ENCODE measurements around the gene TRMU.

DNA sequence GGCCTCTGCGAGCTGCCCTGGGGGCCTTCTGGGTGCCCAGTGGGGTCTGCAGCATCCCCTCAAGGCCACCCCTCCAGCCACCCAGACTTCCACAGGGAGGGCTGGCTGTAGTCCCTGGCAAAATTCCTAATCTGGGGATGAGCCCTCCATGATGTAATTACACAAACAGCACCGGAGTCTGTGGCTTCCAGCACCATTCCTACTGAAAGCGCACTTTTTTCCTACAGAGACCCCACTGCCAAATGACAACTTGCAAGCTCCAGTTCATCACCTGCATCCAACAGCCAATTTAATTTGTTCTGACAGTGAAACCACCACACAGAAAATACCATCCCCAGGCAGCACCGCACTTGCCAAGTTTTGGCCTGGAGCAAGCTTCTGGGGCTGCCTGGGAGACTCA, 70.4 kb downstream of the TRMU start:
- TF ChIP-seq, protein P1, sequence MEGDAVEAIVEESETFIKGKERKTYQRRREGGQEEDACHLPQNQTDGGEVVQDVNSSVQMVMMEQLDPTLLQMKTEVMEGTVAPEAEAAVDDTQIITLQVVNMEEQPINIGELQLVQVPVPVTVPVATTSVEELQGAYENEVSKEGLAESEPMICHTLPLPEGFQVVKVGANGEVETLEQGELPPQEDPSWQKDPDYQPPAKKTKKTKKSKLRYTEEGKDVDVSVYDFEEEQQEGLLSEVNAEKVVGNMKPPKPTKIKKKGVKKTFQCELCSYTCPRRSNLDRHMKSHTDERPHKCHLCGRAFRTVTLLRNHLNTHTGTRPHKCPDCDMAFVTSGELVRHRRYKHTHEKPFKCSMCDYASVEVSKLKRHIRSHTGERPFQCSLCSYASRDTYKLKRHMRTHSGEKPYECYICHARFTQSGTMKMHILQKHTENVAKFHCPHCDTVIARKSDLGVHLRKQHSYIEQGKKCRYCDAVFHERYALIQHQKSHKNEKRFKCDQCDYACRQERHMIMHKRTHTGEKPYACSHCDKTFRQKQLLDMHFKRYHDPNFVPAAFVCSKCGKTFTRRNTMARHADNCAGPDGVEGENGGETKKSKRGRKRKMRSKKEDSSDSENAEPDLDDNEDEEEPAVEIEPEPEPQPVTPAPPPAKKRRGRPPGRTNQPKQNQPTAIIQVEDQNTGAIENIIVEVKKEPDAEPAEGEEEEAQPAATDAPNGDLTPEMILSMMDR (IDR thresholded peaks at IDR 0.05; ENCODE audit: extremely low read depth in 1 of 2, insufficient read depth in 1 of 2, low read depth in 1 of 2, low read length in 2 of 2), result no peak
- TF ChIP-seq POLR2AphosphoS5 (IDR thresholded peaks at IDR 0.05; ENCODE audit: insufficient read depth, low read depth, low read length) (no peak), JUN (IDR thresholded peaks at IDR 0.05; ENCODE audit: borderline replicate concordance, insufficient read depth, insufficient read length, low read depth) (no peak)

Data from endothelial cell of umbilical vein (primary cell).